ENCODE measurements around the gene ESYT1. TPM values are rescaled to one million over a fixed set of nuclear protein-coding genes. Genes with fewer than 3 reads are reported as not detected.

The ESYT1 gene
- total RNA-seq, 2 experiments from 2014 or later, result 85.9 to 112 TPM

- CTCF ChIA-PET (ENCODE audit: unreplicated experiment), result no interaction called here
These were observed 34.6 kb downstream of the ESYT1 start for GRCh38 chr12:56162468-56163290.

GRCh38 chr12:56163533-56164344, 35.7 kb downstream of the ESYT1 start:
- peaks cover 92% of the 10 kb centered on the region for H3K36me3 ChIP-seq (ENCODE audit: insufficient read depth, low read length)
- no peak for DNase-seq (ENCODE audit: low spot score)
- H3K79me2 ChIP-seq (ENCODE audit: insufficient read depth, low read depth, low read length), result peaks cover 20% of the 10 kb centered on the region
- no peaks in the 10 kb centered on the region for H3K9me3 ChIP-seq (ENCODE audit: low read length)
- intact Hi-C loops (cut with micrococcal nuclease; ENCODE audit: unreplicated experiment), result no loop called here
- no peak overlapping the region for H2AFZ ChIP-seq (ENCODE audit: low read length)
- BruUV-seq (replicated peaks), result no TSS peak
- no peaks in the 10 kb centered on the region for H3K9me2 ChIP-seq (ENCODE audit: insufficient read depth, low read length)
- peaks cover 9% of the 10 kb centered on the region; the same call in 1 of the 2 replicates for H4K20me1 ChIP-seq (ENCODE audit: insufficient read depth, low read length)
- H3K4me2 ChIP-seq (ENCODE audit: low read length), result no peak overlapping the region
- ChIA-PET POLR2A (interaction anchor here (0.7 to 1.1 kb wide), 3 partner anchors 24 to 41 kb away, joined by 3 to 8 read pairs (median 4); partner anchors contain the start of gene ESYT1), CTCF (ENCODE audit: unreplicated experiment) (no interaction called here)
- no peak overlapping the region for H3K4me3 ChIP-seq (ENCODE audit: low read depth, low read length, poor library complexity, severe bottlenecking)
- H3K4me1 ChIP-seq (ENCODE audit: insufficient read depth, low read length, poor library complexity, severe bottlenecking), result peaks cover 22% of the 10 kb centered on the region
- TF ChIP-seq CTCF (conservative IDR thresholded peaks at IDR 0.05; ENCODE audit: low read length) (no peak), EZH2phosphoT487 (IDR thresholded peaks at IDR 0.05; ENCODE audit: borderline replicate concordance, low read depth, low read length) (no peak)
- no peak overlapping the region for H3K27ac ChIP-seq (ENCODE audit: low read depth, low read length, poor library complexity, severe bottlenecking)

More at GRCh38 chr12:56162468-56163290, 34.6 kb downstream of the ESYT1 start:
- DNase-seq (ENCODE audit: low spot score), result no peak
- intact Hi-C loops (cut with micrococcal nuclease; ENCODE audit: unreplicated experiment), result no loop called here
- Histone ChIP-seq H3K9me3 (ENCODE audit: low read length) (no peaks in the 10 kb centered on the region), H3K36me3 (ENCODE audit: insufficient read depth, low read length) (peaks cover 86% of the 10 kb centered on the region), H3K79me2 (ENCODE audit: insufficient read depth, low read depth, low read length) (peaks cover 26% of the 10 kb centered on the region), H3K27ac (ENCODE audit: low read depth, low read length, poor library complexity, severe bottlenecking) (no peak overlapping the region), H3K4me3 (ENCODE audit: low read depth, low read length, poor library complexity, severe bottlenecking) (no peak overlapping the region), H4K20me1 (ENCODE audit: insufficient read depth, low read length) (peaks cover 9% of the 10 kb centered on the region; the same call in 1 of the 2 replicates), H2AFZ (ENCODE audit: low read length) (no peak overlapping the region), H3K4me1 (ENCODE audit: insufficient read depth, low read length, poor library complexity, severe bottlenecking) (peaks cover 22% of the 10 kb centered on the region), H3K9me2 (ENCODE audit: insufficient read depth, low read length) (no peaks in the 10 kb centered on the region), H3K4me2 (ENCODE audit: low read length) (no peak overlapping the region)
- POLR2A ChIA-PET, result interaction anchor here (0.7 to 1.9 kb wide), 5 partner anchors 25 to 45 kb away, joined by 3 to 8 read pairs (median 4); partner anchors contain the start of gene ESYT1
- no peak for TF ChIP-seq CTCF (conservative IDR thresholded peaks at IDR 0.05; ENCODE audit: low read length)
- TF ChIP-seq EZH2phosphoT487 (IDR thresholded peaks at IDR 0.05; ENCODE audit: borderline replicate concordance, low read depth, low read length), result no peak
- BruUV-seq (replicated peaks), result TSS peak; percentile 80
